Neural progenitor cell (in vitro differentiated cells): ENCODE measurements around the gene ABLIM2. TPM values are rescaled to one million over a fixed set of nuclear protein-coding genes. Genes with fewer than 3 reads are reported as not detected.

Source experiments
- DNase-seq: peaks from one replicate; pipeline ENCODE4 v3.0.0-alpha.2; 2016; ENCODE audit warnings: low spot score
- H2AFZ ChIP-seq: fragments of 200-600 bp; sonication (generic); replicated peaks from 2 replicates; pipeline ENCODE4 v1.6.1; 2016; ENCODE audit warnings: antibody characterized with exemption
- H3F3A ChIP-seq: fragments of 200-600 bp; sonication (generic); 2 replicates; pipeline ENCODE4 v1.6.1; 2016; ENCODE audit warnings: antibody characterized with exemption, low read depth
- H3K27ac ChIP-seq: fragments of 200-600 bp; sonication (generic); 2 replicates; pipeline ENCODE4 v1.5.1; 2016; ENCODE audit warnings: mild to moderate bottlenecking
- H3K27me3 ChIP-seq: fragments of 200-600 bp; sonication (generic); 2 replicates; pipeline ENCODE4 v1.6.1; 2016; ENCODE audit warnings: mild to moderate bottlenecking, moderate library complexity
- H3K36me3 ChIP-seq: fragments of 200-600 bp; sonication (generic); 2 replicates; pipeline ENCODE4 v1.5.1; 2016
- H3K4me1 ChIP-seq: fragments of 200-600 bp; sonication (generic); 2 replicates; pipeline ENCODE4 v1.6.1; 2016; ENCODE audit warnings: mixed run types
- H3K4me2 ChIP-seq: fragments of 200-600 bp; sonication (generic); 2 replicates; pipeline ENCODE4 v1.6.1; 2016
- H3K4me3 ChIP-seq: fragments of 200-600 bp; sonication (generic); 2 replicates; pipeline ENCODE4 v1.5.1; 2016
- H3K79me2 ChIP-seq: fragments of 200-600 bp; sonication (generic); 2 replicates; pipeline ENCODE4 v1.6.1; 2016; ENCODE audit warnings: low read depth
- H3K9ac ChIP-seq: fragments of 200-600 bp; sonication (generic); 2 replicates; pipeline ENCODE4 v1.6.1; 2016
- H3K9me3 ChIP-seq: fragments of 200-600 bp; sonication (generic); 2 replicates; pipeline ENCODE4 v1.5.1; 2016; ENCODE audit warnings: low read depth
- H4K20me1 ChIP-seq: fragments of 200-600 bp; sonication (generic); 2 replicates; pipeline ENCODE4 v1.6.1; 2016; ENCODE audit warnings: low read depth
- H3K27ac Mint-ChIP-seq: 3 replicates; pipeline ENCODE4 v1.8.0; 2021; ENCODE audit warnings: mixed read lengths
- H3K27me3 Mint-ChIP-seq: 2 replicates; pipeline ENCODE4 v1.8.0; 2022; ENCODE audit warnings: low read depth, mild to moderate bottlenecking, inconsistent platforms, moderate library complexity, mixed read lengths; ENCODE audit not compliant: insufficient read depth
- H3K36me3 Mint-ChIP-seq: 3 replicates; pipeline ENCODE4 v1.8.0; 2021; ENCODE audit warnings: mixed read lengths
- H3K4me1 Mint-ChIP-seq: 3 replicates; pipeline ENCODE4 v1.8.0; 2021; ENCODE audit warnings: mixed read lengths
- H3K4me3 Mint-ChIP-seq: 3 replicates; pipeline ENCODE4 v1.8.0; 2021; ENCODE audit warnings: mild to moderate bottlenecking, moderate library complexity, mixed read lengths
- H3K9me3 Mint-ChIP-seq: 3 replicates; pipeline ENCODE4 v1.8.0; 2020; ENCODE audit warnings: mixed read lengths
- EZH2 ChIP-seq: fragments of 200-600 bp; sonication (generic); IDR thresholded peaks from 2 replicates; pipeline ENCODE4 v1.6.1; 2017; ENCODE audit warnings: antibody characterized with exemption, mild to moderate bottlenecking, moderate library complexity
- EZH2phosphoT487 ChIP-seq: fragments of 200-600 bp; sonication (generic); IDR thresholded peaks from 2 replicates; pipeline ENCODE4 v1.6.1; 2017; ENCODE audit warnings: antibody characterized with exemption
- total RNA-seq: library from RNA; depleted of rRNA; stranded (reverse); fragments of >200 nt; gene quantifications from 2 replicates; pipeline ENCODE4 v1.2.3, GENCODE V29; 2015; ENCODE audit warnings: low replicate concordance
- TF ChIP-seq, protein P1 (sequence below): fragments of 200-600 bp; sonication (generic); IDR thresholded peaks from 2 replicates; pipeline ENCODE4 v1.5.1; 2017; ENCODE audit warnings: antibody characterized with exemption, mild to moderate bottlenecking

Gene ABLIM2
- total RNA-seq, 1 donor from 2014 or later: 0.24 TPM

DNA sequence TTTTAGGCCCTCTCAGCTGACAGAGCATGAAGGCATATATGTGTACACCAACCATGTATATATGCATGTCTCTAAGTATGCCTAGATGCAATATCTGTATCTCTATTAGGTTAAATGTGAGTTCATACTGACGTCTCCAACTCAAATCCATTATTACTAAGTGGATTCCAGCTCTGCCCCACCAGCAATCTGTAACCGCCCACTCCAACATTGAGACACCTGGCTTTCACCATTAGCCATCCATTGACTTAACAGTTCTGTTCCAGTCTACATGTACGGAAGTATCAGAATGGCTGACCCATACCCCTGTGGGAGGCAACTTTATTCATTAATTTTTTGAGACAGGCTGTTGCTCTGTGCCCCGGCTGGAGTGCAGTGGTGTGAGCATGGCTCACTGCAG, 25.4 kb upstream of the ABLIM2 start:
- Histone ChIP-seq H3K4me2 (no peak overlapping the region), H3K79me2 (no peaks in the 10 kb centered on the region), H3F3A (peaks cover 8% of the 10 kb centered on the region), H3K27me3 (no peaks in the 10 kb centered on the region), H3K27ac (no peak overlapping the region), H3K9me3 (no peaks in the 10 kb centered on the region), H4K20me1 (no peaks in the 10 kb centered on the region), H3K4me3 (no peak overlapping the region), H3K36me3 (no peaks in the 10 kb centered on the region), H3K9ac (no peak overlapping the region), H3K4me1 (no peaks in the 10 kb centered on the region), H2AFZ (no peak overlapping the region)
- no peaks in the 10 kb centered on the region for H3K36me3 Mint-ChIP-seq
- peaks cover 12% of the 10 kb centered on the region for H3K27me3 Mint-ChIP-seq
- no peak overlapping the region for H3K4me3 Mint-ChIP-seq
- no peak for DNase-seq
- TF ChIP-seq EZH2phosphoT487: no peak
- TF ChIP-seq EZH2: no peak
- TF ChIP-seq, protein P1, sequence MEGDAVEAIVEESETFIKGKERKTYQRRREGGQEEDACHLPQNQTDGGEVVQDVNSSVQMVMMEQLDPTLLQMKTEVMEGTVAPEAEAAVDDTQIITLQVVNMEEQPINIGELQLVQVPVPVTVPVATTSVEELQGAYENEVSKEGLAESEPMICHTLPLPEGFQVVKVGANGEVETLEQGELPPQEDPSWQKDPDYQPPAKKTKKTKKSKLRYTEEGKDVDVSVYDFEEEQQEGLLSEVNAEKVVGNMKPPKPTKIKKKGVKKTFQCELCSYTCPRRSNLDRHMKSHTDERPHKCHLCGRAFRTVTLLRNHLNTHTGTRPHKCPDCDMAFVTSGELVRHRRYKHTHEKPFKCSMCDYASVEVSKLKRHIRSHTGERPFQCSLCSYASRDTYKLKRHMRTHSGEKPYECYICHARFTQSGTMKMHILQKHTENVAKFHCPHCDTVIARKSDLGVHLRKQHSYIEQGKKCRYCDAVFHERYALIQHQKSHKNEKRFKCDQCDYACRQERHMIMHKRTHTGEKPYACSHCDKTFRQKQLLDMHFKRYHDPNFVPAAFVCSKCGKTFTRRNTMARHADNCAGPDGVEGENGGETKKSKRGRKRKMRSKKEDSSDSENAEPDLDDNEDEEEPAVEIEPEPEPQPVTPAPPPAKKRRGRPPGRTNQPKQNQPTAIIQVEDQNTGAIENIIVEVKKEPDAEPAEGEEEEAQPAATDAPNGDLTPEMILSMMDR: no peak
- H3K9me3 Mint-ChIP-seq: peaks cover 3% of the 10 kb centered on the region
- H3K4me1 Mint-ChIP-seq: peaks cover 18% of the 10 kb centered on the region
- H3K27ac Mint-ChIP-seq: peak overlapping the region; percentile 18

DNA sequence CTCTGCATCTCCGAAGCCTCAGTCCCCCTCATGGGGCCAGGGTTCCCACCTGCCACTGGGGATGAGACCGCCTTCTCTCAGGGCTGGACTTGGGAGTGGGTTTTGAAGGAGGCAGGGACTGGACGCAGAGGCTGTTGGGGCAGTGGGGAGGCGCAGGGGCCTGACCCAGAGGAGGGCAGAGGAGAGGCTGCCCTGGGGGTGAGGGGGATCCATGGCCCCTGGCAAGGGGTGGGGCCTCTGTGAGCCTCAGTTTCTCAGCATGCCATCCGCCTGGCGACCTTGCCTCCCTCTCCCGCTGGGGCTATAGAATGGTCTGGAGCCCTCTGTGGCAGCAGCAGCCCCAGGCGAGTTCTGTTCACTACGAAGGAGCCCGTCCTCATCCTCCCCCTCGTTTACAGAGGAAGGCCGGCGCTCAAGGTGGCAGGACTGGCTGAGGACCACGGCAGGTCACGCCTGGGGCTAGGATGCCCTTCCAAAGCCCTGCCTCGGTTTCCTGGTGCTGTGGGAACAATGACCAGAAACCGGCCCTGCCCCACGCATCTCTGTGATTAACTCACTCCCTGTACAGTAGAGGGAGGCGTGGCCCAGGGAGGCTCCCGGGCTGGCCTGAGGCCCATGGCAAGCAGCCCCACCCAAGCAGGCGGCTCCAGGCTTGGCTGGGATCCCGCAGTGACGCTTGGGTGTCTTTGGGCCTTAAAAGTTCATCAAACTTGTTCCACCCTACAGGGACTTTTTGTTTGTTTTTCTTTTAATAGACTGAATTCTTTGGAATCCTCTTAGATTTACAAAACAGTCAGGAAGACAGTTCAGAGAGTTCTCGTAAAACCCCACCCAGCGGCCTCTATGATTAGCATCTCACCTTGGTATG, 24.5 kb upstream of the ABLIM2 start:
- Histone ChIP-seq H3K9me3 (no peaks in the 10 kb centered on the region), H3K79me2 (no peaks in the 10 kb centered on the region), H3K27ac (no peak overlapping the region), H3K27me3 (no peaks in the 10 kb centered on the region), H3K36me3 (no peaks in the 10 kb centered on the region), H2AFZ (no peak overlapping the region), H3K4me3 (no peak overlapping the region), H3F3A (peaks cover 8% of the 10 kb centered on the region), H3K4me2 (no peak overlapping the region), H3K4me1 (no peaks in the 10 kb centered on the region), H3K9ac (no peak overlapping the region), H4K20me1 (no peaks in the 10 kb centered on the region)
- no peak overlapping the region for H3K27ac Mint-ChIP-seq
- peaks cover 18% of the 10 kb centered on the region for H3K4me1 Mint-ChIP-seq
- H3K27me3 Mint-ChIP-seq: peaks cover 9% of the 10 kb centered on the region
- no peak overlapping the region for H3K4me3 Mint-ChIP-seq
- no peak for DNase-seq
- TF ChIP-seq, protein P1: no peak
- TF ChIP-seq EZH2phosphoT487 (no peak), EZH2 (no peak)
- no peaks in the 10 kb centered on the region for H3K36me3 Mint-ChIP-seq
- peaks cover 3% of the 10 kb centered on the region for H3K9me3 Mint-ChIP-seq

DNA sequence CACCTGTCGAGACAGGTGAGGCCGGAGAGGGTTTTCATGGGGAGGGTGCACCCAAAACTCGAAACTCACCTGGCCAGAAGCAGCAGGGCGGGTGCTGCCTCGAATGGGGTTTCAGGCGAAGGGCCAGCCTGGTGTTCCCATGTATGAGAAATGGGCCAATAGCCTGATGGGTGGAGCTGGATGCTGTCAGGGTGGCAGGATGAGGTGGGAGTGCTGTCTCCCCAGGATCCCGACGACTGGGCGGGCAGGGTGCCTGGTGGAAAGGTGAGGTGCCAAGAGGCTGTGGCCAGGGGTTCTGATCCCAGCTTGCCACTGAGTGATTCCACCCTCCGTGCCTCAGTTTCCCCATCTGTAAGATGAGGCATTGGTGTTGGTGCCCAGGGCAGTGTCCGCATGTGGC, 23.7 kb upstream of the ABLIM2 start:
- H2AFZ ChIP-seq: no peak overlapping the region
- H3F3A ChIP-seq: peaks cover 8% of the 10 kb centered on the region
- no peak overlapping the region for H3K9ac ChIP-seq
- Mint-ChIP-seq H3K4me1 (peaks cover 20% of the 10 kb centered on the region), H3K27me3 (peaks cover 9% of the 10 kb centered on the region), H3K36me3 (no peaks in the 10 kb centered on the region), H3K4me3 (no peak overlapping the region), H3K27ac (no peak overlapping the region), H3K9me3 (peaks cover 3% of the 10 kb centered on the region)
- no peaks in the 10 kb centered on the region for H3K4me1 ChIP-seq
- no peaks in the 10 kb centered on the region for H3K9me3 ChIP-seq
- H3K36me3 ChIP-seq: no peaks in the 10 kb centered on the region
- no peak overlapping the region for H3K4me2 ChIP-seq
- DNase-seq: no peak
- no peaks in the 10 kb centered on the region for H3K27me3 ChIP-seq
- no peak overlapping the region for H3K4me3 ChIP-seq
- TF ChIP-seq EZH2phosphoT487 (no peak), EZH2 (no peak)
- TF ChIP-seq, protein P1: no peak
- no peak overlapping the region for H3K27ac ChIP-seq
- no peaks in the 10 kb centered on the region for H3K79me2 ChIP-seq
- H4K20me1 ChIP-seq: no peaks in the 10 kb centered on the region
